NCI-H1930 (cell line): ENCODE measurements around the gene VWA7.

Source experiments
- DNase-seq, 2 experiments: peaks; one replicate each; lab custom pipeline; 2025; lab: John Stamatoyannopoulos, UW

VWA7 gene

GRCh38 chr6:31752739-31753319 lies 24.3 kb downstream of the VWA7 start:
- DNase-seq: no peak

GRCh38 chr6:31750411-31751022 lies 26.6 kb downstream of the VWA7 start:
- DNase-seq: no peak

- no peak for DNase-seq
These were observed 27.7 kb downstream of the VWA7 start for GRCh38 chr6:31749301-31750036.

GRCh38 chr6:31744422-31744821 lies 32.7 kb downstream of the VWA7 start:
- DNase-seq: no peak

- no peak for DNase-seq
These were observed 34.2 kb downstream of the VWA7 start for GRCh38 chr6:31742894-31743293.

GRCh38 chr6:31741815-31742214 lies 35.3 kb downstream of the VWA7 start:
- no peak for DNase-seq

GRCh38 chr6:31740397-31741223 lies 36.5 kb downstream of the VWA7 start:
- no peak for DNase-seq

GRCh38 chr6:31739639-31740396 lies 37.3 kb downstream of the VWA7 start, which contains the start of gene MSH5:
Gene MSH5 (plus strand): TSS chr6:31740005. CDS start chr6:31740467, 462 bp downstream.
- DNase-seq: peak; percentile 99

- peak; percentile 33 to 39 for DNase-seq
These were observed 38.8 kb downstream of the VWA7 start for GRCh38 chr6:31737991-31738979.

GRCh38 chr6:31737315-31737990 lies 39.7 kb downstream of the VWA7 start:
- peak in 1 of 2 experiments; percentile 13 for DNase-seq

- DNase-seq: no peak
These were observed 40.3 kb downstream of the VWA7 start for GRCh38 chr6:31736768-31737314.

GRCh38 chr6:31736021-31736767 lies 40.9 kb downstream of the VWA7 start, which contains the start of gene CLIC1:
Gene CLIC1 (minus strand): TSS chr6:31736530. CDS start chr6:31736300, 230 bp downstream.
- DNase-seq: peak; percentile 69 to 72

- no peak for DNase-seq
These were observed 42.2 kb downstream of the VWA7 start for GRCh38 chr6:31734821-31735406.

GRCh38 chr6:31734247-31734820 lies 42.8 kb downstream of the VWA7 start:
- no peak for DNase-seq

GRCh38 chr6:31733734-31734133 lies 43.4 kb downstream of the VWA7 start:
- DNase-seq: no peak

GRCh38 chr6:31732029-31732428 lies 45.1 kb downstream of the VWA7 start:
- DNase-seq: no peak

GRCh38 chr6:31730631-31731086 lies 46.5 kb downstream of the VWA7 start:
- no peak for DNase-seq
